GM19397 (cell line): Measurements from ENCODE around the gene FGD6.
"Not testable (repeated sequence)": the region's sequence is repeated elsewhere in the genome, so short reads cannot be mapped to it uniquely, and the experiment has no call there.

Experiments used
- ATAC-seq: cut with Tn5 transposase; IDR thresholded peaks from one replicate; pipeline ENCODE4 v1.9.1; 2021; ENCODE audit warnings: mild to moderate bottlenecking, moderate library complexity; ENCODE audit not compliant: unreplicated experiment

The FGD6 gene

DNA sequence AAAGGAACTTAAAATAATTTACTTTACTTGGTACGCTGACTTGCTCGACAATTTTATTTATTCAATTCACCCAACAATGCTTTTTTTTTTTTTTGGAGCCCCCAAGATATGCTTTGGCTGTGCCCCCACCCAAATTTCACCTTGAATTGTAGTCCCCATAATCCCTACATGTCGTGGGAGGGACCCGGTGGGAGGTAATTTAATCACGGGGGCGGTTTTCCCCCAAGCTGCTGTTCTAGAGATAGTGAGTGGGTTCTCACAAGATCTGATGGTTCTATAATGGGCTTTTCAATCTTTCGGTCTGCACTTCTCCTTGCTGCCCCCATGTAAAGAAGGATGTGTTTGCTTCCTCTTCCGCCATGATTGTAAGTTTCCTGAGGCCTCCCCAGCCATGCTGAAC, 10.4 kb downstream of the FGD6 start:
- ATAC-seq, result no peak

DNA sequence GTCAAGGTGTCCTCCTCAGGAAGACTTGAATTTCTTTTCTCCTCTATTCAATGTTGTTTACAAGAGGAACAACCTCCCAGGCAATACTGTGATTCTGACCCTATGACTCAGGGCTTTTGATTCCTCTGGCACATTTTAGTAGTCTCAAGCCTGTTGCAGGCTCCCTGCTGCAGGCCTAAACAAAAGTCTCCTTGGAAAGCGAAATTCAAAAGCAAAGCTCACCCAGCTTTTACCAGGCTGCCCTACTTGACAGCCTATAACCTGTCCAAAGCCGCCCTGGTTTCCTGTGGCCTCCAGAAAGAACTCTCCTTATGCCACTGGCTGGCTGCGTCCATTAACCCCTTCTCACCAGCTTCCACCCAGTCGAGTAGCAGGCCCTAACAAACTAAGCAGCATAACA, 11.6 kb downstream of the FGD6 start:
- ATAC-seq, result no peak

DNA sequence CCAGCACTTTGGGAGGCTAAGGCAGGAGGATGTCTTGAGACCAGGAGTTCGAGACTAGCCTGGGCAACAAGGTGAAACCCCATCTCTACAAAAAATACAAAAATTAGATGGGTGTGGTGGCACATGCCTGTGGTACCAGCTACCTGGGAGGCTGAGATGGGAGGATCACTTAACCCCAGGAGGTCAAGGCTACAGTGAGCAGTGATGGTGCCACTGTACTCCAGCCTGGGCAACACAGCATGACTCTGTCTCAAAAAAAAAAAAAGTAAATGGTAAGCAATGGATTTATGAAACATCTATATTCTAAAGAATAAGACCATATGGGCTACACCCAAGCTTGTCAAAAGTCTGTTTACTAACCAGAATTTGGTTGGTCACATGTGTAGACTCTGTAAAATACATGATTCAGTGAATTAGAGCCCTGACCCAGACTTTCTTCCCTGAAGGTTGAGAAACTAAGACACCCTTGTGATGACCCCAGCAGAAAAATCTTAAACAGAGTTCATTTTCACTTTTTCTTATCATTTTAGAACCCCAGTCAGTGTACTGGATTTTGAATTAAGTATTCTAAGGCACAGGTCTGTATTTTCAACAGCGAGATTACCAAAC, 12.1 kb downstream of the FGD6 start:
- ATAC-seq, result no peak

DNA sequence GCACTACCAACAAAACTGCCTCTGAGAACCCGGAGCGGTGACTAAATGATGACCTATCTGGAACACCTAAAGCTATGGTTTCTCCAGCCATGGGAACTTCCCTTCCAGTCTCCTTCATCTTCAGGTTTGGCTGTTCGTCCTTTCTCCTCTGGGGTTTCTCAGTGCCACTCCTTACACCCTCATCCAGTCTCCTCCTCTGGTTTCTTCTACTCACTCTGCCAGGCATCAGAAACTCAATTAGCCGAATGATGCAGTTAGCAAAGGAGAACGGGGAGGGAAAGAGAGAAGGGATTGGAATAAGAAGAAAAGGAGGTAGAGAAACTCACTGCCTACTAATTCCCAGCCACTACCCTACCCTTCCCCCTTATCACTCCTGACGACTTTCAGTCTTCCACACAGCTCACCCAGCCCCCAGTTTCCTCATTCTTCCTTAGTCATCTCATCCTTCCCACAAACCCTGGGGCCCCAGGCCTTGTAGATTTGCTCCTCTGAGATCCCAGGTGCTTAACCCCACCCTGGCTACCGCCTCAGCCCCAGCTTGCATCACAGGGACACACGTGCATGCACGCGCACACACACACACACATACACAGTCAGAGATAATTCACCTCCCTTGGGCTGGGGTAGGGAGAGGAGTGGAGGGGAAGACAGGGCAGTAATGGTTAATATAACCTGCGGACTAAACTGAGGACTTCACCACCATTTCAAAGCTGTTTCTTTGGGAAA, 13.0 kb downstream of the FGD6 start:
- ATAC-seq, result no peak

DNA sequence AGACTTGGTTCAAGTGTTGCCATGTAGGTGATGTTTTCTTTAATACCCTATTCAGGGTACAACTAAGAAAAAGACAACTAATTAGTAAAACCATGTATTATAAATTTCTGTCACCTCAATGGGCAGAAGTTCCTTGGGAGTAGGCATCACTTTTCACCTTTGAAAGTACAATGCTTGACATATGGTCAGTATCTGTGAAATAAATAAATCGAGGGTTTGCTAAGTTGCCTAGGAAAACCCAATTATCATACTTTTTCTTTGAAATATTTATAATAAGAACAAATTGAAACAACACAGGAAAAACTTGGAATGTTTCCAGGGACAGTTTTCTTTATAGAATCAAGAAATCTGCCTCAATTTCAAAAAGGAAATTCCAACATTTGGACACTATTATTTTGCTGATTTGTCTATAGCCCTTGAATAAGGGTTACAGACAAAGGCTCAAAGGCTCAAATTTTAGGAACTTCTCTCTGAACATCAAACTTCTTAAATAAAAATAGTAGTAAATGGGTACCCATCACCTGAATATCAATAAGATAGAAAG, 13.7 kb downstream of the FGD6 start:
- ATAC-seq, result no peak

DNA sequence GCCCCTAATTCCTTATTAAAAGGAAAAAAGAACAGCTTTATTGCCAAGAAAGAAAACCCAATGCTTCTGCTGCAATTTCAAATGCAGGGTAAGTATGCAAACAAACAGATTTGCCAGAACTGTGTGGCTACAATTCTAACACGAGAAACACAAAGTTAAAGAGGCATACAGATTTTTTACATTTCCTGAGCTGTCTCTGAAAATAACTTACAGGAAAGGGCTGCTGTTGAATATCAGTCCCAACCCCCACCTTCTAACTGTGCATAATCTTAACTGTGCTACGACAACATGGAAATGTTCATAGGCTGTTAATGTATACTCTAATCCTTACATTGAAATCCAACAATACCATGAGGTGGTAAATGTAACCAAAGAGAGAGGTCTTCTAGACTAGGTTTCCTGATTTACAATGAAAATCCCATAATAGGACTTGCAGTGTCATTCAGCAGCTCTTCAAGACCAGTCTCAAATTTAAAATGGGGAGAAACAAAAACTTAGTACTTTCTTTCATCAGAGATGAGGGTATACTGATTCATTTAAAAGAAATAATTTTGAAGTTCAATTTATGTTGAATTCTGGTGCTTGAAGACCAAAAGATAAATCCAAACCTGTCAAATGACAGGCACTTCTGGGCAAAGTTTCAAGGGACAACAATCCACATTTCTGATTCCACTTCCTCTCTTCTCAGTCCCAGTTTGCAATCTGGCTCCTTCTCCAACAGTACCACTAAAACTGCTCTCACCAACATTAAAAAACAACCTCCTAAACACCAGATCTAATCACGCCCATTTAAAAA, 14.4 kb downstream of the FGD6 start:
- no peak for ATAC-seq

DNA sequence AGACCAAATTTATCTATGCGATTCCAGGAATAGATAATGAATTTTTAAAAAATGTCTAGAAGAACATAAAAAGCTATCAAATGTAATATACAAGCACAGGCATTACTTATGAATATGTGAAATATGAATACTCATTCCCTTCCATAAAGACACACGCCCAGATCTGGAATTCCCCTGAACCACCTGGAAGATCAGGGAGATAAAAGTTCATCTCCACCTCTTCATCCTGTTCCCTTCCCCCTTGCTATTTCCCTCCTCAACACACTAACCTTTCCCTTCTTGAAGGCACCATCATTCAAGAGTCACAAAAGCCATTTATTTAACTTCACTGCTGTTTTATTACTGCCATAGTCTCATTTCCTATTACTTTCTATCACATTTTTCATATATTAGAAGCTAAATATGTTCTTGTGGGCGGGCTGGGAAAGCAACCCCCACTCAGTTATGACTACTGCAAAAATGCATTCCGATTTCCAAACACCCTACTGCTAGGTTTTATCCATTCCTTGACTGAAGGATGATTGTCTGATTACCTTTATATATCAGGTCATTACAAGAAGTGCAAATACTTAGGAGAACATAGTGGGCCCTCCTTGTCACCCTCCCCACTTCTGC, 16.1 kb downstream of the FGD6 start:
- ATAC-seq, result no peak

DNA sequence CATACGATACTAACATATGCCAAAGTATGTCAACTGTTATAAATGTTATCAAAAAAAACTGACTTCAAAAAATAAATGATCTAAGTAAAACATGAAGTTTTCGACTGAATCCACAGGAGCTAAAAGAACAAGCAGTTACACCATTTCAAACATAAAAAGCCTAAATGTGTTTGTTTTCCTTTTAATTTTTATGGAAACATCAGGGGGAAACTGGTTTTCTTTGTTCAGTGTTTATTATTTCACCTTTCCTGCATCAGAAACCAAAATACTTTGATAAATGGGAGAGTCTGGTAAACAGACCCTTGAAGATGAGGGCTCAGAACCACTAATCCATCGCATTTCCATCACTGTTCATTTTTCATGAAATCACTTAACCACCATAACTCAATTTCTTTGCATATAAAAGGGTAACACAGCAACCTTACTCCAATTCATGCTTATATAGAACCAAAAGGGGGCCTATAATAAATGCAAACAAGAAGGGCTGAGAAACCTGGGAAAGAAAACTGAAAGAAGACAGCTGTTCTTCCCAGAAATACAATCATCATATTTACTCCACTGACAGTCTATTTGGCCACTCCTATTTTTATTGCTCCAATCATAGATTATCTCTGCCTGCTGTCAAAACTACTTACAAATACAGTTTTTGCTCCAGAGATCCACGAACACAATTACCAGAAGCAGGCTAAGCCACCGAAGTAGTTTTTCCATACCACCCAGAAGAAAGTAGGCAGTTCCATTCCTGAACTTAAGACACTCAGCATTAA, 17.0 kb downstream of the FGD6 start:
- no peak for ATAC-seq

DNA sequence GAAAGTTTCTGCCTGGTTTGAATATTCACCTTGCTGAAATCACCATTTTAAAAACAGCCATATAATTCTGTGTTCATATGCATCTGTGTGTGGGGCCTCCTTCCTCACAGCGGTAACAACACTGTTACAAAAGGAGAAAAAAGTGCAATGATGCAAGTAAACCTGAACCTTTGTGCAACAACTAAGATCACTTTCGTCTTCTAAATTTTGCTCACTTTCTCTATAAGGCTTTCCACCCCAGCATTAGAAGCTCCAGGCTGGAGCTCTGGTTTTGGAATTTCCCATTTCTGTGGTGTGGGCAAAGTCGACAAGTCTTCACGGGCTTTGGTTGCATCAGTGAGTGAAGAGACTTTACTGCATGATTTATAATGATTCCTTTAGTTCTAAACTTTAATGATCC, 18.4 kb downstream of the FGD6 start:
- ATAC-seq, result no peak

DNA sequence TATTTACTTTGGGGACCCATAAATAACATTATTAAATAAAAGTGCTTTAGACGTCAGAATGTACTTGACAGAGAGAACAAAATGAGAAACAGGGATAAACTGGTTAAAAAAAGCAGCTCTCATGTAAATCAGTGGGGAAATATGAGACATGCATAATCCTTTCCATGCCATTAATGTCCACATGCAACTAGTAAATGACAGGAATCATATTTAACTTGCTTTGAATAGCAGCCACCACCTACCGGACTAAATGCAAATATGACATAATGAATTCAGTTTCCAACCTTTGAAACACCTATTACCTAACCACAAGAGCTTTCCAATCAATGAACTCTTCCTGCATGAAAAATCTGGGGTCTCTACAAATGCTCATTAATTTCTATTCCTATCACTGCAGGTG, 19.6 kb downstream of the FGD6 start:
- no peak for ATAC-seq

DNA sequence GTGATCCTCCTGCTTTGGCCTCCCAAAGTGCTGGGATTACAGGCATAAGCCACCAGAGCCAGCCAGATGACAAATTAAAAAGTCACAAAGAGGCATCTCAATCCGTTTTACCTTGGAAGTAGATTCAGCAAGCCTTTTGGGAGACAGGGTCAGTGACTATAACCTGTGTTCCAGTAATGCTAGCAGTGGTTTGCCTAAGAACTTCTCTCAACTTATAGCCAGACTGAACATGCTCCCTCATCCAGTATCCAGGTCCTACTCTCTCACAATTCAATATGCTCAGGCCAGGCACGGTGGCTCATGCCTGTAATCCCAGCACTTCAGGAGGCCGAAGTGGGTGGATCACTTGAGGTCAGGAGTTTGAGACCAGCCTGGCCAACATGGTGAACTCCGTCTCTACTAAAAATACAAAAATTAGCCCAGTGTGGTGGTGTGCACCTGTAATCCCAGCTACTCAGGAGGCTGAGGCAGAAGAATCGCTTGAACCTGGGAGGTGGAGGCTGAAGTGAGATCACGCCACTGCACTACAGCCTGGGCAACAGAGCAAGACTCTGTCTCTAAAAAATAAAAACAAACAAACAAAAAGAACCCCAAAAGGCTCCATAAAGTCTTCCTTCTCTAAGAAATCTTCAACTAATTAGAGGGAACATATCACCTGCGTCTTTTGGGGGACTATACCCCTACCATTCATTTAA, 20.2 kb downstream of the FGD6 start:
- not testable (repeated sequence) for ATAC-seq

DNA sequence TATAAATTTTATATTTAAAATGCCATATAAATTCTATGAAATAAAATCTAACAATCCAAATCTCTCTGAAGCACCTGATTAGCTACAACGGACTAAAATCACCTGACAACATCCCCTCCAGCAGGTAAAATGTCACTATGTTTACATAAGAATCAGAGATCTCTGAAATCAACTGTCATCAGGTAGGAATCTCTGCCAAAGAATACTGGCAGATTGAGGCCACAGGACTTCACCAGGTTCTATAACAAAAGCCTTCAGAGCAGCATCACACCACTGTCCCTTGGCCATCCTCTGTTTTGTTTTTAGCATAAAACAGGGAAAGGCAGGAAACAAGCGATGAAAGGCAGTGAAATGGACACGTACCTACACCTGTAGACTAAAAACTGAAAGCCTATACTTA, 22.1 kb downstream of the FGD6 start:
- no peak for ATAC-seq

DNA sequence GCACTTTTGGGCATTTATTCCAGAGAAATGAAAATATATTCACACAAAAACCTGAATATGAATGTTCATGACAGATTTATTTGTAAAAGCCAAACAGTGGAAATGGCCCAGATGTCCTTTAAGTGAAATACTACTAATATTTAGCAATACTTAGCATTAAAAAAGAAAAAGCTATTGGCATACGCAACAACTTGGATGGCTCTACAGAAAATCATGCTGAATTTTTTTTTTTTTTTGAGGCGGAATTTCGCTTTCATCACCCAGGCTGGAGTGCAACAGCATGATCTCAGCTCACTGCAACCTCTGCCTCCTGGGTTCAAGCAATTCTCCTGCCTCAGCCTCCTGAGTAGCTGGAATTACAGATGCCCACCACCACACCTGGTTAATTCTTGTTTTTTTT, 24.1 kb downstream of the FGD6 start:
- no peak for ATAC-seq

DNA sequence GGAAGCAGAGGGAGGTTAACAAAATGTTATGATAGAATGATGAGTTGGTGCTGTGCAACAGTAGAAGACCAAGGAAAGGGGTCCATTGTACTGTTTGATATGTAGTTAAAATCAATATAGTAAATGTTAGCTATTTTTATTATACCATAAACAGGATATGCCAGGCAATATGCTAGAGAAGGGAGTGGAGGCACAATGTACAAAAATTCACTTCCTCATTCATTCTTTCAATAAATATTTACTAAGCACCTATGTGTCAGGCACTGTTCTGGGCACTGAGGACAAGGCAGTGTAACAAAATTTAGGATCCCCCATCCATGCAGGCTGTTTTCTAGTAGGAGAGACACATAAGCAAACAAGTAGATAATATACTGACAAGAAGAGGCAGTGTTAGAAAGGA, 25.0 kb downstream of the FGD6 start:
- ATAC-seq, result no peak

DNA sequence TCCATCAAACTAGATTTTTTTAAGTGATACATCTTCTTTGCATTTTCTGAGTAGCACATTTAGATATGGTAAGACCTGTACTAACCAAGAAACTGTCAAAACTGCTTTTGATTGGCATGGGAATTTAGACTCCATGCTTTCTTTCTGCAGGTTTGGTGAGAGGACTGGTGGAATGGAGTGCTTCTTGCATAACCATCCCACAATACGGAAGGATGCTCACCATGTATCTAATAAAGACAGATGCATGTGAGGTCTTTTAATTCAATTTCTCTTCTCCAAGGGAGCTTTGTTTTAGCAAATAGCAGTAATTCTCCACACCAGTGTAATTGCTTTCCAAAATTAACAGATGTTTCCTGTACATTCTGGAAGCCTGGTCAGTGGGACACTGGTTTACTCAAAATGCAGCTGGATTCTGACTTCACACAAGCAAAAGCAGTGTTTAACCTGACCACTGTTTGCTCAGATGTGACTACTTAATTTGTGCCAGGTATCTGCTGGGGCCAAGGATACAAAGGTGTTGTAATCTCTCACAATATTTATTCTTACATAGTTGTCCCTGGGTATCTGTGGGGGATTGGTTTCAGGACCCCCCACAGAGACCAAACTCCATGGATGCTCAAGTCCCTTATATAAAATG, 26.1 kb downstream of the FGD6 start:
- no peak for ATAC-seq

DNA sequence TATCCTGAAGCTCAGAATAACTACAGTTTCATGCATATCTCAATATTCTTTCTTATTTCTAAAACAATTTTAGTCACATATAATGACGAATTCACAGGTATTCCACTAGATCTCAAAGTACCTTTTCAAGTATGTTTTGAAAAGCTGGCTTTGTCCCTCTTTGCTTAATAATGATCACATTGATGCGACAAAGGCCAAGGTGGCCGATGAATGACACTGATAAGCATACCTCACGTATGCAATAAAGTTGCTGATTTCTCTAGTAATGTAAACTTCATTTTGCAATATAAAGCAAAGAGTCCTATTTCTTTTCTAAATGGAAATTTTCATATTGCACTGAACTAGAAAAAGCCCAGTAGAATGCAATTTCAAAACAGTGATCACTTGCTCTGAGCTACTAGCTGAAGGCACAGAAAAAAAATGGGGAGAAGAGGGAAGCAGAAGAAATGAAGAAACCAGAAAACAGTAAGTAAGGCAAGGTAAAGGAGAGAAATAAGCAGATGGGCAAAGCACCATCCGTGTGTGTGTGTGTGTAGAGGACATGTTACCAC, 29.3 kb downstream of the FGD6 start:
- no peak for ATAC-seq

DNA sequence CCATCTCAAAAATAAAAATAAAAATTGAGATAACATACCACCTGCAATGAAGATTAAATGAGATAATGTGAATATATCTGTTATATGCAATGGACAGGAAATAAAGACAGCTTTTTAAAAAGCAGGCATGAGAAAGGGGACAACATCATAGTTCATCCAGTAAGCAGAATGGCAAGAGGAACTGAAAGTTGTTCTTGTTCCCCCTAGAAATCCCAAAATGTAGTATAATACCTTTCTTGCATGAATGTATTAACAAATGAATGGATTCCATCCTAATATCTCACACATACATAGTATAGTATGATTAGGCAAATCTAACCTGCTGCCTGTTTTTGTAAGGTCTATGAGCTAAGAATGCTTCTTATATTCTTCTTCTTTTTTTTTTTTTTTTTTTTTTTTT, 31.4 kb downstream of the FGD6 start:
- no peak for ATAC-seq

DNA sequence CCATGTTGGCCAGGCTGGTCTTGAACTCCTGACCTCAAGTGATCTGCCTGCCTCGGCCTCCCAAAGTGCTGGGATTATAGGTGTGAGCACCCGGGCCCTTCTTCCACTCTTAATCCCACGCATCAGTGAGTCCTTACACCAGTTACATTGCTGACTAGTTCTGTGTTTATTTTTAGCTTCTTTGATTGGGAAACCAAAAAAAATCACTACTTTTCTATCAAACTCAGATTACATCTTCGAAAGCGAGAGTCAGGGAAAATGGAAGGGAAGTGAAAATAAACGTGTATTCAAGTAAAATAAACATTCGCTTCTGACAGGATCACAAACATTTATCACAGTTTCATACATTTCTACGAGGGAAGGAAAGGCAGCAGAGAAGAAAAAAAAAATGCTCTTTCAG, 32.2 kb downstream of the FGD6 start:
- no peak for ATAC-seq

DNA sequence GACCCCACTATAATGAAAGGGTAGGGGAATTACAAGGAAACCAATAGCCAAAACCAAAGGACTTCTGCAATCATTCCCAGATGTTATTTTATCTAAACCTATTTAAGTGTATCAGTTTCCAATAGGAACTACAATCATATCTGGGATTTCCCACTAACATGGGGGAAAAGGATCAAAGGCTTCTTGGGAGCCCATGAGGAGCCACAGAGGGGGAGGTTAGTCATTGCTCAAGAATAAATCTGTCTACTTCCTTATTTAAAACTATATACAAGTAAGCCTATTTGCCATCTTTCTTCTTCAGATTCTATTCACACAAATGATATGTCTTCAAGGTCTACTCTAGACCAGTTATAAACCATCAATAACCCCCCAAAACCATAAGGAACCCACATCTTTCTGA, 33.1 kb downstream of the FGD6 start:
- no peak for ATAC-seq
